Keratinocyte (primary cell): ENCODE results near the gene FGF5. TPM values are rescaled to one million over a fixed set of nuclear protein-coding genes. Genes with fewer than 3 reads are reported as not detected.

Source experiments
- DNase-seq: peaks from one replicate; pipeline ENCODE4 v3.0.0-alpha.2; 2011; ENCODE audit warnings: low read depth, missing footprints, low spot score
- FAIRE-seq: peaks from 2 replicates; lab custom pipeline; 2011; peaks lifted over from hg19 to GRCh38; lab: Jason Lieb, UNC
- H2AFZ ChIP-seq: 2 replicates; pipeline ENCODE4 v1.6.0; 2012; ENCODE audit warnings: low read length, control low read depth, inconsistent platforms; ENCODE audit not compliant: control insufficient read depth
- H3K27ac ChIP-seq: 2 replicates; pipeline ENCODE4 v1.5.1; 2011; ENCODE audit warnings: low read length; ENCODE audit not compliant: control insufficient read depth, insufficient read depth
- H3K27me3 ChIP-seq: 3 replicates; pipeline ENCODE4 v1.6.0; 2011; ENCODE audit warnings: low read length; ENCODE audit not compliant: control insufficient read depth, insufficient read depth; ENCODE audit errors: extremely low read depth
- H3K36me3 ChIP-seq, 2 experiments: 2 replicates in 1 of 2; 3 replicates in 1 of 2; pipeline ENCODE4 v1.5.1; 2011; ENCODE audit warnings: low read length in 2 of 2, mild to moderate bottlenecking in 1 of 2; ENCODE audit not compliant: control insufficient read depth in 2 of 2, insufficient read depth in 2 of 2; ENCODE audit errors: extremely low read depth in 1 of 2
- H3K4me1 ChIP-seq: 3 replicates; pipeline ENCODE4 v1.5.1; 2011; ENCODE audit warnings: low read length; ENCODE audit not compliant: control insufficient read depth, insufficient read depth; ENCODE audit errors: extremely low read depth
- H3K4me2 ChIP-seq: 3 replicates; pipeline ENCODE4 v1.6.0; 2011; ENCODE audit warnings: low read depth, low read length; ENCODE audit not compliant: control insufficient read depth, insufficient read depth; ENCODE audit errors: extremely low read depth
- H3K4me3 ChIP-seq, 3 experiments: fragments of 200-600 bp in 1 of 3; sonication (generic) in 1 of 3; 2 replicates in 2 of 3; 3 replicates in 1 of 3; pipeline ENCODE4 v1.5.1; 2011 to 2016; ENCODE audit warnings: low read length in 3 of 3, mild to moderate bottlenecking in 3 of 3, control low read depth in 2 of 3, inconsistent platforms in 1 of 3, low read depth in 1 of 3, mixed read lengths in 1 of 3, mixed run types in 1 of 3, moderate library complexity in 1 of 3; ENCODE audit not compliant: control insufficient read depth in 2 of 3, insufficient read depth in 2 of 3; ENCODE audit errors: extremely low read depth in 1 of 3
- H3K79me2 ChIP-seq: 2 replicates; pipeline ENCODE4 v1.6.0; 2012; ENCODE audit warnings: low read length; ENCODE audit not compliant: control insufficient read depth, insufficient read depth
- H3K9ac ChIP-seq: 3 replicates; pipeline ENCODE4 v1.6.0; 2011; ENCODE audit warnings: low read length; ENCODE audit not compliant: control insufficient read depth, insufficient read depth; ENCODE audit errors: extremely low read depth
- H3K9me1 ChIP-seq: 3 replicates; pipeline ENCODE4 v1.6.0; 2011; ENCODE audit warnings: low read length; ENCODE audit not compliant: control insufficient read depth, insufficient read depth; ENCODE audit errors: extremely low read depth
- H3K9me3 ChIP-seq: 2 replicates; pipeline ENCODE4 v1.5.1; 2012; ENCODE audit warnings: low read depth, low read length; ENCODE audit not compliant: control insufficient read depth
- H4K20me1 ChIP-seq: 3 replicates; pipeline ENCODE4 v1.6.0; 2011; ENCODE audit warnings: low read length; ENCODE audit not compliant: control insufficient read depth, insufficient read depth; ENCODE audit errors: extremely low read depth
- EZH2 ChIP-seq: IDR thresholded peaks from one replicate; pipeline ENCODE4 v1.6.1; 2012; ENCODE audit warnings: inconsistent platforms, mild to moderate bottlenecking, low read length, moderate library complexity
- dilution Hi-C: fragments of 300-500 bp; cut with MboI; formaldehyde crosslinking; loops from one replicate; pipeline ENCODE4 v1.7.0; 2020; ENCODE audit warnings: low sequenced_read_pairs; ENCODE audit not compliant: extremely low pct_ligation_motif_present
- polyA plus RNA-seq, 5 experiments: library from polyadenylated mRNA; depleted of rRNA in 3 of 5; stranded (reverse) in 3 of 5; stranded (forward) in 1 of 5; unstranded in 1 of 5; fragments of >200 nt; gene quantifications; 1 replicate in 1 of 5; 2 replicates in 3 of 5; 3 replicates in 1 of 5; pipeline versions ENCODE4 v1.2.1 to v1.2.3, GENCODE V29; 2011 to 2012; ENCODE audit warnings: missing spikeins in 2 of 5, low read depth in 1 of 5, low replicate concordance in 1 of 5
- TF ChIP-seq, protein P1 (sequence below), 3 experiments: IDR thresholded peaks in 1 of 3; conservative IDR thresholded peaks in 1 of 3; optimal IDR thresholded peaks in 1 of 3; 2 replicates in 2 of 3; 3 replicates in 1 of 3; pipeline versions ENCODE3 to v1.5.1; 2011; ENCODE audit warnings: low read length in 3 of 3, mild to moderate bottlenecking in 3 of 3, moderate library complexity in 2 of 3, control low read depth in 1 of 3, inconsistent platforms in 1 of 3; ENCODE audit not compliant: insufficient read depth in 2 of 3; ENCODE audit errors: extremely low read depth in 1 of 3

The FGF5 gene
- polyA plus RNA-seq, 1 donor (not counting 4 experiments of a cell fraction or from before 2014, with no cell fraction given): 3.9 TPM

DNA sequence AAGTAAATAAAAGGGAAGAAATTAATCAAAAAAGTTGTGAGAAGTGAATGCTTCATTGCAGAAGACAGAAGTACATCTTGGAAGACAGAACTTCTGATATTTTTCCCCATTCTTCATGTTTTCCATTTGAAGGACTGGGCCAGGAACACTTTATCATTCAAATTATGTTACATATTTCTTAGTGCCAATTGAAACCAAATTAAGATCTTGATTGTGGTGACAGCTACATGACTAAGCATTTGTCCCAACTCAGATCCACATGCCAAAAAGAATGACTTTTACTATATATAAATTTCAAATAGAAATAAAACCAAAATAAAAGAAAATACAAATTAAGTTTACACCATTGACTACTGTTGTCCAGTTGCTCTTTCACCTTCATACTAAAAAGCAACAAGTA is 14.0 kb upstream of the FGF5 start:
- H3K27ac ChIP-seq: no peak overlapping the region
- no peaks in the 10 kb centered on the region for H3K79me2 ChIP-seq
- dilution Hi-C loops: no loop called here

DNA sequence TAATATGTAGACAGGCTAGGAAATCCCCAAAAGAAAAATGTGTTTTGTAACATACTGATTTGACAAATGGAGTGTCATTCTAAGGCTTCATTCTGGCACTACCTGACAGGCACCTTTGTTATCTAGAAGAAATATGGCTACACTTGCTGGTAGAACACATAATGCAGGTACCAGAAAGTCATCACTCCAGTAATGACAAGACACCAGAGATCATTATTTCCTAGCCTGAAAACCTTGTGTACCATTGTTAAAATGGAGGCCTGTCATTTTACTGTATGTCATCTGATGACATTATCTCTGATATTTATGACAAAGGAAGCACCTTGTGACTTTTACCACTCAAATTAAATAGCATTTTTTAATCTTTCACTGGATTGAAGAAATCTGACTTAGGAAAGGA is 13.5 kb upstream of the FGF5 start:
- Histone ChIP-seq H3K9me3 (no peaks in the 10 kb centered on the region), H3K4me3 (no peak overlapping the region), H3K36me3 (no peaks in the 10 kb centered on the region), H3K27me3 (peaks cover 3% of the 10 kb centered on the region), H3K9me1 (no peaks in the 10 kb centered on the region), H2AFZ (no peak overlapping the region), H3K79me2 (no peaks in the 10 kb centered on the region), H4K20me1 (no peaks in the 10 kb centered on the region), H3K9ac (no peak overlapping the region), H3K4me2 (no peak overlapping the region), H3K27ac (no peak overlapping the region), H3K4me1 (no peaks in the 10 kb centered on the region)
- DNase-seq: no peak
- FAIRE-seq: no peak
- dilution Hi-C loops: no loop called here
- TF ChIP-seq, protein P1, sequence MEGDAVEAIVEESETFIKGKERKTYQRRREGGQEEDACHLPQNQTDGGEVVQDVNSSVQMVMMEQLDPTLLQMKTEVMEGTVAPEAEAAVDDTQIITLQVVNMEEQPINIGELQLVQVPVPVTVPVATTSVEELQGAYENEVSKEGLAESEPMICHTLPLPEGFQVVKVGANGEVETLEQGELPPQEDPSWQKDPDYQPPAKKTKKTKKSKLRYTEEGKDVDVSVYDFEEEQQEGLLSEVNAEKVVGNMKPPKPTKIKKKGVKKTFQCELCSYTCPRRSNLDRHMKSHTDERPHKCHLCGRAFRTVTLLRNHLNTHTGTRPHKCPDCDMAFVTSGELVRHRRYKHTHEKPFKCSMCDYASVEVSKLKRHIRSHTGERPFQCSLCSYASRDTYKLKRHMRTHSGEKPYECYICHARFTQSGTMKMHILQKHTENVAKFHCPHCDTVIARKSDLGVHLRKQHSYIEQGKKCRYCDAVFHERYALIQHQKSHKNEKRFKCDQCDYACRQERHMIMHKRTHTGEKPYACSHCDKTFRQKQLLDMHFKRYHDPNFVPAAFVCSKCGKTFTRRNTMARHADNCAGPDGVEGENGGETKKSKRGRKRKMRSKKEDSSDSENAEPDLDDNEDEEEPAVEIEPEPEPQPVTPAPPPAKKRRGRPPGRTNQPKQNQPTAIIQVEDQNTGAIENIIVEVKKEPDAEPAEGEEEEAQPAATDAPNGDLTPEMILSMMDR (optimal IDR thresholded peaks at IDR 0.05 in 1 of 3, IDR thresholded peaks at IDR 0.05 in 1 of 3, conservative IDR thresholded peaks at IDR 0.05 in 1 of 3; ENCODE audit: extremely low read depth in 1 of 3, insufficient read depth in 2 of 3, low read length in 3 of 3): no peak
- no peak for TF ChIP-seq EZH2

More for the DNA sequence above, 14.0 kb upstream of the FGF5 start:
- Histone ChIP-seq H4K20me1 (no peaks in the 10 kb centered on the region), H3K4me2 (no peak overlapping the region), H3K27me3 (peaks cover 3% of the 10 kb centered on the region), H3K4me1 (no peaks in the 10 kb centered on the region), H3K36me3 (no peaks in the 10 kb centered on the region), H3K4me3 (no peak overlapping the region), H2AFZ (no peak overlapping the region), H3K9me1 (no peaks in the 10 kb centered on the region), H3K9me3 (no peaks in the 10 kb centered on the region), H3K9ac (no peak overlapping the region)
- DNase-seq (no peak), FAIRE-seq (no peak)
- TF ChIP-seq EZH2: no peak
- TF ChIP-seq, protein P1 (optimal IDR thresholded peaks at IDR 0.05 in 1 of 3, IDR thresholded peaks at IDR 0.05 in 1 of 3, conservative IDR thresholded peaks at IDR 0.05 in 1 of 3; ENCODE audit: extremely low read depth in 1 of 3, insufficient read depth in 2 of 3, low read length in 3 of 3): no peak
